Activated CD4-positive, CD25-positive, alpha-beta regulatory T cell (primary cell): ENCODE data around the gene ANKRD35.
"Not testable (repeated sequence)": the region's sequence is repeated elsewhere in the genome, so short reads cannot be mapped to it uniquely, and the experiment has no call there.

Experiments
- DNase-seq, 4 experiments: peaks; one replicate each; lab custom pipeline; 2025; lab: John Stamatoyannopoulos, UW

Gene ANKRD35

GRCh38 chr1:145885738-145886287, at the start of gene ANKRD35:
Gene ANKRD35, minus strand, starts transcription at chr1:145885866. Its CDS starts 108 bp downstream, at chr1:145885758.
- DNase-seq, result peak; percentile 64 to 78 (median 72)

- DNase-seq, result not testable (repeated sequence)
Measured at GRCh38 chr1:145932522-145933009, 46.9 kb upstream of the ANKRD35 start.

GRCh38 chr1:145927916-145928643, 42.4 kb upstream of the ANKRD35 start:
- no peak for DNase-seq

- DNase-seq, result peak; percentile 77 to 85 (median 84)
Measured at GRCh38 chr1:145927063-145927886, 41.6 kb upstream of the ANKRD35 start, which contains the start of gene RBM8A. Gene RBM8A, minus strand, starts transcription at chr1:145927484. Its CDS starts 58 bp downstream, at chr1:145927426.

- peak in 2 of 4 experiments; percentile 36 to 41 for DNase-seq
Measured at GRCh38 chr1:145926686-145927062, 41.0 kb upstream of the ANKRD35 start.

- DNase-seq, result no peak
Measured at GRCh38 chr1:145922266-145922665, 36.6 kb upstream of the ANKRD35 start.

GRCh38 chr1:145920297-145920696, 34.6 kb upstream of the ANKRD35 start:
- DNase-seq, result not testable (repeated sequence)

GRCh38 chr1:145918992-145919939, 33.6 kb upstream of the ANKRD35 start:
- no peak for DNase-seq

GRCh38 chr1:145918144-145918991, 32.7 kb upstream of the ANKRD35 start, which contains the start of gene PEX11B:
Gene PEX11B, minus strand, starts transcription at chr1:145918717. Its CDS starts 29 bp downstream, at chr1:145918688.
- peak; percentile 89 to 93 (median 93) for DNase-seq

- no peak for DNase-seq
Measured at GRCh38 chr1:145917595-145917994, 31.9 kb upstream of the ANKRD35 start.

GRCh38 chr1:145916745-145917144, 31.1 kb upstream of the ANKRD35 start:
- no peak for DNase-seq

- no peak for DNase-seq
Measured at GRCh38 chr1:145912128-145912641, 26.5 kb upstream of the ANKRD35 start.

GRCh38 chr1:145908653-145909052, 23.0 kb upstream of the ANKRD35 start:
- no peak for DNase-seq

GRCh38 chr1:145906954-145907753, 21.5 kb upstream of the ANKRD35 start:
- DNase-seq, result no peak

GRCh38 chr1:145901312-145902021, 15.8 kb upstream of the ANKRD35 start:
- no peak for DNase-seq

- DNase-seq, result no peak
Measured at GRCh38 chr1:145898756-145899155, 13.1 kb upstream of the ANKRD35 start.

- DNase-seq, result no peak
Measured at GRCh38 chr1:145897969-145898368, 12.3 kb upstream of the ANKRD35 start.

GRCh38 chr1:145895471-145895870, 9.8 kb upstream of the ANKRD35 start:
- DNase-seq, result no peak
